ENCODE measurements around the gene CCDC110. TPM values are rescaled to one million over a fixed set of nuclear protein-coding genes. Genes with fewer than 3 reads are reported as not detected.

CCDC110 gene
- total and polyA plus RNA-seq, 2 of the 13 experiments (the other 11 are each of a cell fraction or from before 2014, with no cell fraction given): not detected

GRCh38 chr4:185395956-185396723, 75.4 kb downstream of the CCDC110 start (continued):
- peak; percentile 73; the same call in 1 of the 2 replicates for TF ChIP-seq ARID5B (CRISPR knock-in tag; IDR thresholded peaks at IDR 0.05)
- peak; percentile 95 for TF ChIP-seq SALL1 (CRISPR knock-in tag; IDR thresholded peaks at IDR 0.05)
- peak; percentile 29 for TF ChIP-seq AGO1 (IDR thresholded peaks at IDR 0.05; ENCODE audit: low read depth, low read length, poor library complexity, severe bottlenecking)
- TF ChIP-seq, protein P1, sequence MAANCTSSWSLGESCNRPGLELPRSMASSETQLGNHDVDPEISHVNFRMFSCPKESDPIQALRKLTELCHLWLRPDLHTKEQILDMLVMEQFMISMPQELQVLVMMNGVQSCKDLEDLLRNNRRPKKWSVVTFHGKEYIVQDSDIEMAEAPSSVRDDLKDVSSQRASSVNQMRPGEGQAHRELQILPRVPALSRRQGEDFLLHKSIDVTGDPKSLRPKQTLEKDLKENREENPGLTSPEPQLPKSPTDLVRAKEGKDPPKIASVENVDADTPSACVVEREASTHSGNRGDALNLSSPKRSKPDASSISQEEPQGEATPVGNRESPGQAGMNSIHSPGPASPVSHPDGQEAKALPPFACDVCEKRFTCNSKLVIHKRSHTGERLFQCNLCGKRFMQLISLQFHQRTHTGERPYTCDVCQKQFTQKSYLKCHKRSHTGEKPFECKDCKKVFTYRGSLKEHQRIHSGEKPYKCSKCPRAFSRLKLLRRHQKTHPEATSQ (CRISPR knock-in tag; IDR thresholded peaks at IDR 0.05; ENCODE audit: borderline replicate concordance): peak; percentile 98
- TF ChIP-seq AHDC1 (CRISPR knock-in tag; IDR thresholded peaks at IDR 0.05; ENCODE audit: borderline replicate concordance): no peak
- peak; percentile 81 for TF ChIP-seq THAP11 (CRISPR knock-in tag; IDR thresholded peaks at IDR 0.05)
- peak; percentile 70; the same call in 1 of the 2 replicates for TF ChIP-seq MYNN (CRISPR knock-in tag; IDR thresholded peaks at IDR 0.05; ENCODE audit: low read depth)
- TF ChIP-seq RAD21 (CRISPR knock-in tag; IDR thresholded peaks at IDR 0.05): peak; percentile 42; the same call in 1 of the 2 replicates
- TF ChIP-seq ZNF3 (CRISPR knock-in tag; IDR thresholded peaks at IDR 0.05): no peak
- TF ChIP-seq ZNF564 (CRISPR knock-in tag; IDR thresholded peaks at IDR 0.05): peak; percentile 94
- TF ChIP-seq ZNF512B (CRISPR knock-in tag; IDR thresholded peaks at IDR 0.05; ENCODE audit: borderline replicate concordance): no peak
- peak; percentile 96 for TF ChIP-seq ZNF552 (CRISPR knock-in tag; IDR thresholded peaks at IDR 0.05; ENCODE audit: borderline replicate concordance)
- TF ChIP-seq SP2 (CRISPR knock-in tag; IDR thresholded peaks at IDR 0.05): peak; percentile 48; the same call in 1 of the 2 replicates
- TF ChIP-seq ZNF703 (CRISPR knock-in tag; IDR thresholded peaks at IDR 0.05; ENCODE audit: borderline replicate concordance): peak; percentile 98
